Left lobe of liver (tissue), 2 donors: ENCODE measurements around the gene PTPN7. TPM values are rescaled to one million over a fixed set of nuclear protein-coding genes. Genes with fewer than 3 reads are reported as not detected.
A peak's percentile ranks its signal among the peaks of the same experiment; 100 is the strongest.

Experiments
- ATAC-seq: fragments of 200-7000 bp; cut with Tn5 transposase; one replicate; pipeline ENCODE4 v1.9.1; 2020; ENCODE audit warnings: mild to moderate bottlenecking, moderate library complexity
- DNase-seq: peaks from one replicate; pipeline ENCODE4 v3.0.0-alpha.2; 2020; ENCODE audit warnings: low spot score
- total RNA-seq: library from RNA; stranded (reverse); gene quantifications from one replicate; pipeline ENCODE4 v1.2.1, GENCODE V29; 2021
- donor health status: DM: no; HTN: no; CAD: no; lungs with moderate emphysema.
- donor health status: DM: no; HTN: yes; CAD: no.

Gene PTPN7
- total RNA-seq, 1 donor from 2014 or later, result 0.86 TPM

DNA sequence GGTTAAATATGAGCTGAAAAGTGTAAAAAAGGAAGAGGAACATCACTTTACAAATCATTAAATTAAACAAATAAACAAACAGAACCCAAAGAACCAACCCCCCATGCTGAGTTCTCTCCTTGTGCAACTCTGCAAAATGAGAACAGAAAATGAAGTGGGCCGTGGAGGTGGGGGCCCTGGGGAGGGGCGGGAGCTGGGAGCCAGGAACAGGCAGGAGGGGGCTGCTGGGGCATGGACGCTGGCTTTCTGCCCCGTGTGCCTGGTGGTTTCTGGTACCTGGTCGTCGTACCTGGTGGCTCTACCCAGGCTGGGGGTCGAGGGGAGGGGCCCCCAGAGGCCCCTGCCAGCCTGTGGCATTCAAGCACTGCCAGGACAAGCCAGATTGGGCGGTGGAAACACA lies 26.9 kb downstream of the PTPN7 start:
- DNase-seq, result no peak

DNA sequence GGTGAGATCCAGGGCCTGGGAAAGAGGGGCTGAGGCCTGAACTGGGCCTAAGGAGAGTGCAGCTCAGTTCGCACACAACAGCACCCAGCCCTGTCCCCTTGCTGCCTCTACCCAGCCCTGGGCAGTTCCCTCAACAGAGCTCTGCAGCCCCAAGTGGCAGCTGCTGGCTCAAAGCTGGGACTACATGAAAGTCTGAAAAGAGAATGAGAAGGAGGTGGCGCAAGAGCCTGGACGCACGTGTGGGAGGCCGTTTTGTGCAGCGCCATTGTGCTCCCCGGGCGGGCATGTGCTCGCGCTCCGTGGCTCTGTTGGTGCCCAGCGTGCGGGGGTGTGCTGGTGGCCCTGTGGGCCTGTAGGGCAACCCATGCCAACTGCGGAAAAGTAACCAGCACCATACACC lies 27.4 kb downstream of the PTPN7 start:
- no peak for DNase-seq
- ATAC-seq, result no peak

More for the DNA sequence above, 26.9 kb downstream of the PTPN7 start:
- ATAC-seq, result no peak

DNA sequence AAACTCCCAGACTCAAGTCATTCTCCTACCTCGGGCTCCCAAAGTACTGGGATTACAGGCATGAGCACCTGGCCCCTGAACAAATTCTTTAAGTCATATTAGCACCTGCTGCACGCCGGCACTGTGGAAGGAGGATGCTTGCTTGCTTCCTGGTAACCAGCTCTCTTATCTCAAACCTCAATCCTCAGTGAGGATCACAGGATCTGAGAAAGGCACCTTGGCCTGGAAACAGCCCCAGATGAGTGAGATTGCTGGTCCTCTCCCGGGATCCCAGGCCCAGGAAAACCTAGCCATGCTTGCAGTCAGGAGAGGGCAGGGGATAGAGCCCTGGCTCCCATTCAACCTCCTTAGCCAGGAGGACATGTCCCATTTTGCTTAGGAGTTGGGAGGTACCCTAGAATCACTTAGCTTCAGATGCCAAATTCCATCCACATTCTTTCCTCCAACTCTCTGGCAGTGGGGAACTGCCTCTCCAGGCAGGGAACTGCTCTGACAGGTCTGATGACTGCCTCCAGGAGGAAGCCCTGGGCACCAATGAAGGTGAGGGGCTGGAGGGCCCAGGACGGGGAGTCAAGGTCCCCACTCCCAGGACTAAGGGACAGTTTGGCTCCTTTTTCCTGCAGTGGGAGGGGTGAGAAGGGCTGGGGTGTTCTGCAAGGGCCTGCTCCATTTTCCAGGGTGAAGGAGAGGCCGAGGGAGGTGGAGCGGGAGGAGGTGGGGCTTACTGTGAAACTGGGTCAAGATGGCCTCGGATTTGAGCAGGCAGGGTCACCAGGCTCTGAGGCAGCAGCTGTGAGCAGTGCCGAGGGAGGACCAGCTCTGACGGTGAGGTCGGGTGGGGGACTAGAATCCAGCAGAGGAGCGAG lies 28.2 kb downstream of the PTPN7 start:
- no peak for DNase-seq

DNA sequence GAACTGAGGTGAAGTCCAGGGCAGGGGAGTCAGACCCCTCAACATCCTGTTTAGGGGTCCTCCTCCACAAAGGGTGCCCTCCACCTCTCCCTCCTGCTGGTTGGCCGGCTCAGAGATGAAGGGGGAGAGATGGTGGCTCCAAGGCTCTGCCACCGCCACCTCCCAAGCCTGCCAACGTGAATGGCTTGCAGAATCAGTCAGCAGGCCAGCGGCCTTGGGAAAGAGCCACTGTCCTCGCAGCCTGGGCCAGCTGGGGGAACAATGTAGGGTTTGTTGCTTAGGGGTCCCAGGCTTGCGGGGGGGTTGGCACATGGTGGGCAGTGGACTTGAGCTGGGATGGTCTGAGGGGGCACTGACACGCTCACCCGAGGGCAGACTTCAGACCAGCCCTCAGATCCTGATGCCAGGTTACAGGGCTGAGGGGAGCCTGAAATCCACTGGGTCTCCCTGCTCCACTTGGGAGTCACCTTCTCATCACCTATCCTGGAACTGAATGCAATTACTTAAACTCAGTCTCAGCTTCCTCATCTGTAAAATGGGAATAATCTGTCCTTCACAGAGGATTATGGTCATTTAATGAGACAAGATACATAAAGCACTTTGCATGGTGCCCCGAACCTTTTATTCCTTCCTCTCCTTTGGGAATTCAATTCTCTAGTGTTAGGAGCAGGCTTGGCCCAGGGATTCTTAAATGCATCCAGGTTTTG lies 29.4 kb downstream of the PTPN7 start:
- no peak for DNase-seq

More for the DNA sequence above, 28.2 kb downstream of the PTPN7 start:
- peak; percentile 2 for ATAC-seq

DNA sequence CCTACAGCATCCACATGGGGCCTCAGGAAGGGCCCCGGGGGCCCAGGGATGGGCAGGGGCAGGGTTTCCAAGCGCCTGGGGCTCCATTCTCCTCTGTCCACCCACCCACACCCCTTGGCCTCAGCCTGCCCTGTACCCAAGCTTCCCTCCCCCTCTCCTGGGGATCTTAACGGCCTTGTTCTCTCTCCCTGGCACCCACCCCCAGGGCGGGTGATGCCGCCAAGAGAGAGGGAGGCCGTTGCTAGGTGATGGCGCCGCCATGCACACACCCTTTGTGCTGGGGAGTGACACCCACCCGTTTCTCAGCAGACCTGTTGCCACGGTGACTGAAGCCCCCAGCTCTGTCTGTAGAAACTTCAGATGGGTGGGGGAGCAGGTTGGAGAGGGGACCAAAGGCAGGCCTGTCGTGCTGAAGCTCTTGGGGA lies 30.1 kb downstream of the PTPN7 start:
- DNase-seq (no peak), ATAC-seq (no peak)

More for the DNA sequence above, 29.4 kb downstream of the PTPN7 start:
- ATAC-seq, result no peak

DNA sequence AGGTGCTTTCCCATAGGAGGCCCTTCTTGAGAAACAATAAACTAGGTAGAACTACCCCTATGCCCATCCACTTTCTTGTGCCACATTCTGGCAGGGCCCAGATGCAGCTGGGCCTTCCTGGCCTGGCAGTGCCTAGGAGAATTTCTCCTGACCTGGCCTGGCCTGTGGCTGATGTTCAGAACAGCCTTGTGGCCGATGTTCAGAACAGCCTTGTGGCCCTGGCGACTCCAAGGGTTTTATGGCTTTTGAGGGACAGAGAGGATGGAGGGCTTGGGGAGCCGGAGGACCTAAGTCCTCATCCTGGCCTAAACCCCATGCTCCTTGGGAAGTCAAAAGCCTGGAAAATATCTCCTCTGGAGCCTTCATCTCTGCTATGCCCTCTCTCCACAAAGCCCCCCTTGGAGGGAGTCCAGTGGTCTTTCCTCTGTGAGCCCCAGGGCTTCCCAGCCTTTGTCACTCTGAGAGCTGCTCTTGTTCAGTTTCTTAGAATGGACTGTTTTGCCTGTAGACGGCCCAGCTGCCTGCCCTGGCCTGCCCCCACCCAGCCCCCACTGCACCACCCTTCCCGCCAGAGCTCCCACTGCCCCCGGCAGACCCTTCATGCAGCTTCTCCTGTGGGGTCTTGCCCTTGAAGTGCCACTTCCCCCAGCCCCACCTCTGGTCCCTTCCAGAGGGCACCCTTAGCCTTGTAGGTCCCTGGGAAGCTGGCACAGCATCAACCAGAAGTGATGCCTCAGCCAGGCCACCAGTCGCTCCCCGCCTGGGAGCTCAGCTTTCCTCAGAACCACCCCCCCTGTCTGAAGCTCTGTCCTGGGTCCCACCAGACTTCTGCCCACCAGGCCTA lies 30.7 kb downstream of the PTPN7 start:
- ATAC-seq, result no peak
- DNase-seq, result no peak

DNA sequence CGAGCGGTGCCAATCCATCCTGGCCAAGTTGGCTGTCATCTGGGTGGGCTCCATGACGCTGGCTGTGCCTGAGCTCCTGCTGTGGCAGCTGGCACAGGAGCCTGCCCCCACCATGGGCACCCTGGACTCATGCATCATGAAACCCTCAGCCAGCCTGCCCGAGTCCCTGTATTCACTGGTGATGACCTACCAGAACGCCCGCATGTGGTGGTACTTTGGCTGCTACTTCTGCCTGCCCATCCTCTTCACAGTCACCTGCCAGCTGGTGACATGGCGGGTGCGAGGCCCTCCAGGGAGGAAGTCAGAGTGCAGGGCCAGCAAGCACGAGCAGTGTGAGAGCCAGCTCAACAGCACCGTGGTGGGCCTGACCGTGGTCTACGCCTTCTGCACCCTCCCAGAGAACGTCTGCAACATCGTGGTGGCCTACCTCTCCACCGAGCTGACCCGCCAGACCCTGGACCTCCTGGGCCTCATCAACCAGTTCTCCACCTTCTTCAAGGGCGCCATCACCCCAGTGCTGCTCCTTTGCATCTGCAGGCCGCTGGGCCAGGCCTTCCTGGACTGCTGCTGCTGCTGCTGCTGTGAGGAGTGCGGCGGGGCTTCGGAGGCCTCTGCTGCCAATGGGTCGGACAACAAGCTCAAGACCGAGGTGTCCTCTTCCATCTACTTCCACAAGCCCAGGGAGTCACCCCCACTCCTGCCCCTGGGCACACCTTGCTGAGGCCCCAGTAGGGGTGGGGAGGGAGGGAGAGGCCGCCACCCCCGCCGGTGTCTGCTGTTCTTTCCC lies 32.4 kb downstream of the PTPN7 start:
- ATAC-seq (no peak), DNase-seq (no peak)

DNA sequence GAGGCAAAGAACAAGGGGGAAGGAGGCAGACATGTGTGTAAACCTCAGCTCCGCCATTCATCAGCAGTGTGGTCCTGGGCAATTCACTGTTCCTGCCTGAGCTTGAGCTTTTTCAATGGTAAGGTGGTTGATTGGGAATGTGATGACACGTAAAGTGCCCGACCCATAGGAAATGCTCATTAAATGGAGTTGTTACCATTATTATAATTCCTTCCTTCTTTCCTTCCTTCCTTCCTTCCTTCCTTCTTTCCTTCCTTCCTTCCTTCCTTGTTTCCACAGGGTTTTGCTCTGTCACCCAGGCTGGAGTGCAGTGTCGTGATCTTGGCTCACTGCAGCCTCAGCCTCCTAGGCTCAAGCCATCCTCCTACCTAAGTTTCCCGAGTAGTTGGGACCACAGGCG lies 33.3 kb downstream of the PTPN7 start:
- DNase-seq (no peak), ATAC-seq (no peak)

DNA sequence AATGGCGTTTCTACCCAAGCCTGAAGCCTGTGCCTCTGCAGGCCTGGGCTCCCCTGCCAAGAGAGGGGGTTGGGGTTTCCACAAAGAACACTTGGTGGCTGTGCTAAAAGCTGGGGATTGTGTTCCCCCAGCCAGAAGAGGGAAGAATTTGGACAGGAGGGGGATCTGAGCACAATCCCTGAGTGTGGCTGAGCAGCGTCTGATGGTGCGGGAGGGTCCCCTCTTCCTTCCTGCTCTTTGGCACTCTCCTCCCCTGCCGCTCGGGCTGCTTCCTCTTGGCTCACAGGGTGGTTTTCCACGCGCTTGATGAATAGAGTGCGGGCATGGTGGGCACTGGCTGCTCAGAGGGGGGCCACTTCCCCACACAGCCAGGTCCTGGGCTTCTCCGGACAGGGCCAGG lies 34.0 kb downstream of the PTPN7 start:
- ATAC-seq (no peak), DNase-seq (no peak)

DNA sequence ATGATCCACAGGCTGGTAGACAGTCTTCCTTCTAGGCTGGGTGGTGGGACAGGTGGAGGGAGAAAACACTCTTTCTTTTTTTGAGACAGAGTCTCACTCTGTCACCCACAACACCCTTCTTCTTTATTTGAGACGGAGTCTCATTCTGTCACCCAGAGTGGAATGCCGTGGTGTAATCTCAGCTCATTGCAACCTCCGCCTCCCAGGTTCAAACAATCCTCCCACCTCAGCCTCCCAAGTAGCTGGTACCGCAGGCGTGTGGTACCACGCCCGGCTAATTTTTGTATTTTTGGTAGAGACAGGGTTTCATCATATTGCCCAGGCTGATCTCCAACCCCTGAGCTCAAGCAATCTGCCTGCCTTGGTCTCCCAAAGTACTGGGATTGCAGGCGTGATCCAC lies 34.8 kb downstream of the PTPN7 start:
- DNase-seq (no peak), ATAC-seq (no peak)

DNA sequence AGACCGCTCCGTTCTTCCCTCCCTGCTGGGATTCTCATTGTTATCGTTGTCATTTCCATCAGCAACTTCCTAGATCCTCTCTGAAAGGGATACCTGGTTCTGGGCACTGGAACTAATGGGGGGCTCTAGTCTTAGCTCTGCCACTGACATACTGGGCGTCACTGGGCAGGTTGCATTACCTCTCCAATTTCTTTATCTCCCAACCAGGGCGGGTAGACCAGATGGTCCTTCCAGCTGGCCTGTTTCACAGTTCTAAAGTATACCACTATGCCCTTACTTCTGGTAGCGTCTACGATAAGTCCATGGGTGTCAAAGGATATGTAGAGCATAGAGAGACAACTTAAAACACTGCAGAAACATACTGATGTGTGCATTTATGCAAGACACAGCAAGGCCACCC lies 36.3 kb downstream of the PTPN7 start:
- DNase-seq (no peak), ATAC-seq (no peak)

DNA sequence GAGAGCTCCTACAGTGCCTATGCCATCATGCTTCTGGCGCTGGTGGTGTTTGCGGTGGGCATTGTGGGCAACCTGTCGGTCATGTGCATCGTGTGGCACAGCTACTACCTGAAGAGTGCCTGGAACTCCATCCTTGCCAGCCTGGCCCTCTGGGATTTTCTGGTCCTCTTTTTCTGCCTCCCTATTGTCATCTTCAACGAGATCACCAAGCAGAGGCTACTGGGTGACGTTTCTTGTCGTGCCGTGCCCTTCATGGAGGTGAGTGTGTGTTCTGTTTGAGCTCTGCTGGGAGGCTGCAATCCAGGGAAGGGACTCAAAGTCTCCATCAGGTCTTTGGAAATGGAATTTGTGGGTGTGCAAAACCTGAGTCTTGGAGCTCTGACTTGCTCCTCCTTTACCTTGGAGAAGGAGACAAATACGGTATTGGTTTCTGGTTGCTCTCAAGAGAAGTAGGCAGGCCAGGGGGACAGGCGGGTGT lies 37.0 kb downstream of the PTPN7 start:
- ATAC-seq, result no peak

DNA sequence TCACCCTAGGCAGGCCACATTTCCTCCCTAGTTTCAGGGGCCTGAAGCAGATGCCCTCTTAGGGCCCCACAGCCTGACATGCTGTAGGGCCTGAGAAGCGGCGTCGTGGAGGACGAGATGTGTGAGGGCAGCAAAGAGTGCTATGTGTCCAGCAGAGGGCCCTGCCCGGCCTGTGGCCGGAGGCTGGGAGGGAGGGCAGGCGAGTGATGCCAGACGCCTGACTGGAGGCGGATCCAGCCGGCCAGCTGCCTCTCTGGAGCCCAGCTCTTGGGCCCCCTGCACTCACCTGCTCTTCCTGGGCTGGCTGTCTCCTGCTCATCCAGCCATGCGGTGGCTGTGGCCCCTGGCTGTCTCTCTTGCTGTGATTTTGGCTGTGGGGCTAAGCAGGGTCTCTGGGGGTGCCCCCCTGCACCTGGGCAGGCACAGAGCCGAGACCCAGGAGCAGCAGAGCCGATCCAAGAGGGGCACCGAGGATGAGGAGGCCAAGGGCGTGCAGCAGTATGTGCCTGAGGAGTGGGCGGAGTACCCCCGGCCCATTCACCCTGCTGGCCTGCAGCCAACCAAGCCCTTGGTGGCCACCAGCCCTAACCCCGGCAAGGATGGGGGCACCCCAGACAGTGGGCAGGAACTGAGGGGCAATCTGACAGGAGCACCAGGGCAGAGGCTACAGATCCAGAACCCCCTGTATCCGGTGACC lies 37.6 kb downstream of the PTPN7 start, which contains the start of gene GPR37L1:
Gene GPR37L1 (plus strand): TSS at position 279 of the 697 bp plus-strand sequence. CDS start 47 bp downstream, at position 326.
- DNase-seq (no peak), ATAC-seq (peak; percentile 76)

More for the DNA sequence above, 37.0 kb downstream of the PTPN7 start:
- no peak for DNase-seq

DNA sequence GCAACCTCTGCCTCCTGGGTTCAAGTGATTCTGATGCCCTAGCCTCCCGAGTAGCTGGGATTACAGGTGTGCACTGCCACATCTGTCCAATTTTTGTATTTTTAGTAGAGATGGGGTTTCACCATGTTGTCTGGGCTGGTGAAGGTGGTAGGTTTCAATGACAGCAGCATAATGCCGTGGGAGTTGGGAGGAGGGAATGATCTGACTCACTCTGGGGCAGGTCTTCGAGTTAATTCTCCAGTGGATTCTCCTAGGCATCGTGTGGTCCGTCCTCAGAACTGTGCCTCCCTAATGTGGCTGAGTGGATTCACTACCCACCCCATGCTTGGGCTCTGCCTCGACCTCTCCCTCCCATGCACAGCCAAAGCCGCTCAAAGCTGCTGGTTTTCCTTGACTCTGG lies 39.4 kb downstream of the PTPN7 start:
- DNase-seq (no peak), ATAC-seq (no peak)

DNA sequence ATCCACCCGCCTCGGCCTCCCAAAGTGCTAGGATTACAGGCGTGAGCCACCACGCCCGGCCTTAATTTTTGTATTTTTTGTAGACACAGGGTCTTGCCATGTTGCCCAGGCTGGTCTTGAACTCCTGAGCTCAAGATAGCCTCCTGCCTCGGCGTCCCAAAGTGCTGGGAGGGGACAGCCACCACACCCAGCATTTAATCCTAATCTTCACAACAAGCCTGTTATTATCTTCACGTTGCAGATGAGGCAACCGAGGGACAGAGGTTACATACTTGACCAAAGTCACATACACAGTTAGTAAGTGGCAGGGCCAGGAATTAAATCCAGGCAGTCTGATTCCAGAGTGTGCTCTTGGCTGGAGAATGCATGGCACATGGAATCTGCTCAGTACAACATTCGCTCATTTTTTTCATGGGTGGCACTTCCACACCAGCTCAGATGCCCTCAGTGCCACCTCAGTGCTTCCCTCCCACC lies 42.5 kb downstream of the PTPN7 start:
- peak; percentile 73 for ATAC-seq
- peak; percentile 74 for DNase-seq

DNA sequence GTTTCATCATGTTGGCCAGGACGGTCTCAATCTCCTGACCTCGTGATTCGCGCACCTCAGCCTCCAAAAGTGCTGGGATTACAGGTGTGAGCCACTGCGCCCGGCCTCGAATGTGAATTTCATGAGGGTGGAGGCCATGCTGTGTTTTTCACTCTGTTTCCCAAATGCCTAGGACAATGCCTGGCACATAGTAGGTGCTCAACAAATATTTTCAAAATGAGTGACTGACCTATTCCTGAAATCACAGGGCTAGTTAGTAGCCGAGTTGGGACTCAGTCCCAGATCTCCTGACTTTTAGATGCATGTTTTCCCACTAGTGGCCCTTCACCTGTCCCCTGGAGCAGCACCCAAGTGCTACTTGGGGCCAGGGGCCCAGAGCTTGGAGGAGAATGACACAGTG lies 44.1 kb downstream of the PTPN7 start:
- ATAC-seq (no peak), DNase-seq (no peak)

DNA sequence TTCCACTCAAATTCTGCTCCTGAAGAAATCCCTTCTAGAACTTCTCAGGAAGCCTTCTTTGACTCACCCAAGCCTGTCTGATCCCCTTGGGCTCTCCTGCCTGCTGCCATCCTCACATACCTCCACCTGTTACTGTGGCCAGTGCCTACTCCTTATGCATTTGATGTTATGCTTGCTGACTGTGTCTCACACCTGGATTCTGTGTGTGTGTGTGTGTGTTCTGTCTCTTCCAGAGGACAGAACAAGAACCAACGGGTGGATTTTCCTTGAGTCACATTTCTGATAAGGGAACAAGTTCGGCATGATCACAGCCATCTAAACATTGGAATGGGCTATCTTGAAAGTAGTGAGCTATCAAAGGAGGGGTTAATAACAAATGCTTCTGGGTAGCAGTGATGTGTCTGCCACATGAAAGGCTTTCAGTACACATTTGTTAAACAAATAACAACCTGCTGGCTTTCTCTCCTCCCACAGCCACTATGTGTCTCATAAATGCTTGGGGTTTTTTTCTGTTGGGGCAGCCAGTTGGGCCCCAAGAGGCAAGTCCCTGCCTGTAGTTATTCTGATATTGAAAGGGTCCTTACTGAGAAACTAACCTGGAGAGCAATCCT lies 46.6 kb downstream of the PTPN7 start:
- ATAC-seq, result no peak

DNA sequence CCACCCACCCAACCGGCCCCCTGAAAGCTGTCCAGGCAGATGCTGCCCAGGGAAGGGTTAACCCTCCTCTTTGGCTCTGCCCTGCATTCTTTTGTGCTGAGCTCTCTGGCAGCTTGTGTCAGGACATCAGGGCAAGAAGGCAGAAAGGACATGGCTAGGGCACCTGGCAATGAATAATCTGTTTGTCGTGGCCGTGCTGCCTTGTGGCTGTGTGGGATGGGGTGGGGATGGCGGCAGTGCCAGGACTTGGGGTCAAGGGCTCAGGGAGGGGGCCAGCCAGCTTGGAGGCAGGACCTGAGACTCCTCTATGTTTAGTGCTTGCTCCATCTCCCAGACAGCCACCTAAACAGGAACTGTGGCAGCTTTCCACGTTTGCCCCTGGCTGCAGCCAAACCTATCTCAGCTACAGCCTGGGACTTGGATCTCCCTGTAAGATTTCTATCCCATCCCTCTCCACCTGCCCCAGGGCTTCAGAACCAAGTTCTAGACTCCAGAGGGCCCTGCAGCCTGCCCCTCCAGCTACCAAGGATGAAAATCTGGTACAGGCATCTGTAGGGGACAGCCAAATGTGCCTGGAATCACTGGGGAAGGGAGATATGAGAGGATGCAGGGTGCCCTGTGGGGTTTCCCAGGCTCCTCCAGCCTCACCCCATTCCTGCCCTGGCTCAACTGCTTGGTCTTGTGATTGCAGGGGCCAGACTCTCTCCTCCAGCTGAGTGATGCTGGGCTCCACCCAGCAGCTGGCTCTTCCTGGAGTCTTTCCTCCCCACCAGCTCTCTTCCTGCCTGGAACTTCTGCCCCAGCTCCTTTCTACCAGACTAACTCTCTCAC lies 47.3 kb downstream of the PTPN7 start:
- DNase-seq (peak; percentile 83), ATAC-seq (peak; percentile 75)

More for the DNA sequence above, 46.6 kb downstream of the PTPN7 start:
- DNase-seq, result no peak
